ENCODE results near the gene FRYL. TPM values are rescaled to one million over a fixed set of nuclear protein-coding genes. Genes with fewer than 3 reads are reported as not detected.
A peak's percentile ranks its signal among the peaks of the same experiment; 100 is the strongest.
"Not testable (repeated sequence)": the region's sequence is repeated elsewhere in the genome, so short reads cannot be mapped to it uniquely, and the experiment has no call there.

Gene FRYL
- polyA plus RNA-seq, result 10 to 100 TPM in 1 of 2 donors, 1 to 10 TPM in 1; 8.9 to 12.8 TPM

GRCh38 chr4:48779998-48780864 lies at the start of gene FRYL:
TSS of gene FRYL (minus strand) at chr4:48780279. CDS start at chr4:48634410, 145,869 bp downstream.
- Histone ChIP-seq H3K27me3 (ENCODE audit: control insufficient read depth in 1 of 2, insufficient read depth in 2 of 2, low read length in 2 of 2) (no peaks in the 10 kb centered on the region), H3K4me3 (ENCODE audit: low read depth in 1 of 2, low read length in 2 of 2) (peak within 1 kb of the TSS; percentile 90 to 94), H3K36me3 (ENCODE audit: control insufficient read depth in 2 of 2, insufficient read depth in 2 of 2, low read length in 1 of 2) (no peaks in the 10 kb centered on the region), H3K27ac (ENCODE audit: low read depth in 2 of 2, low read length in 1 of 2) (peak within 1 kb of the TSS; percentile 94 to 99), H3K4me1 (ENCODE audit: control insufficient read depth in 2 of 2, insufficient read depth in 2 of 2, low read length in 1 of 2) (no peaks in the 10 kb centered on the region), H3K9me3 (ENCODE audit: control insufficient read depth in 2 of 2, insufficient read depth in 1 of 2, low read depth in 1 of 2, low read length in 1 of 2) (no peaks in the 10 kb centered on the region)
- WGBS, 2 donors, result 0% methylated on average over 45 to 51 of the region's 51 CpGs

GRCh38 chr4:48827622-48828021 lies 47.5 kb upstream of the FRYL start:
- H3K36me3 ChIP-seq (ENCODE audit: control insufficient read depth in 2 of 2, insufficient read depth in 2 of 2, low read length in 1 of 2), result no peaks in the 10 kb centered on the region
- H3K9me3 ChIP-seq (ENCODE audit: control insufficient read depth in 2 of 2, insufficient read depth in 1 of 2, low read depth in 1 of 2, low read length in 1 of 2), result no peaks in the 10 kb centered on the region
- no peak overlapping the region for H3K27ac ChIP-seq (ENCODE audit: low read depth in 2 of 2, low read length in 1 of 2)
- H3K4me1 ChIP-seq (ENCODE audit: control insufficient read depth in 2 of 2, insufficient read depth in 2 of 2, low read length in 1 of 2), result no peaks in the 10 kb centered on the region
- 92% methylated on average over 5 of the region's 5 CpGs for WGBS, 2 donors
- no peak overlapping the region for H3K4me3 ChIP-seq (ENCODE audit: low read depth in 1 of 2, low read length in 2 of 2)
- no peaks in the 10 kb centered on the region for H3K27me3 ChIP-seq (ENCODE audit: control insufficient read depth in 1 of 2, insufficient read depth in 2 of 2, low read length in 2 of 2)

- H3K27ac ChIP-seq (ENCODE audit: low read depth in 2 of 2, low read length in 1 of 2); H3K4me3 ChIP-seq (ENCODE audit: low read depth in 1 of 2, low read length in 2 of 2); H3K36me3 ChIP-seq (ENCODE audit: control insufficient read depth in 2 of 2, insufficient read depth in 2 of 2, low read length in 1 of 2); H3K4me1 ChIP-seq (ENCODE audit: control insufficient read depth in 2 of 2, insufficient read depth in 2 of 2, low read length in 1 of 2); H3K9me3 ChIP-seq (ENCODE audit: control insufficient read depth in 2 of 2, insufficient read depth in 1 of 2, low read depth in 1 of 2, low read length in 1 of 2); H3K27me3 ChIP-seq (ENCODE audit: control insufficient read depth in 1 of 2, insufficient read depth in 2 of 2, low read length in 2 of 2): not testable (repeated sequence)
- 63 to 66% methylated on average over 2 of the region's 2 CpGs for WGBS, 2 donors
Measured at GRCh38 chr4:48821431-48821830, 41.4 kb upstream of the FRYL start.

- Histone ChIP-seq H3K27me3 (ENCODE audit: control insufficient read depth in 1 of 2, insufficient read depth in 2 of 2, low read length in 2 of 2) (no peaks in the 10 kb centered on the region), H3K27ac (ENCODE audit: low read depth in 2 of 2, low read length in 1 of 2) (no peak overlapping the region), H3K4me1 (ENCODE audit: control insufficient read depth in 2 of 2, insufficient read depth in 2 of 2, low read length in 1 of 2) (no peaks in the 10 kb centered on the region), H3K4me3 (ENCODE audit: low read depth in 1 of 2, low read length in 2 of 2) (no peak overlapping the region), H3K36me3 (ENCODE audit: control insufficient read depth in 2 of 2, insufficient read depth in 2 of 2, low read length in 1 of 2) (no peaks in the 10 kb centered on the region), H3K9me3 (ENCODE audit: control insufficient read depth in 2 of 2, insufficient read depth in 1 of 2, low read depth in 1 of 2, low read length in 1 of 2) (no peaks in the 10 kb centered on the region)
- WGBS, 2 donors, result 89 to 91% methylated on average over 6 of the region's 6 CpGs
Measured at GRCh38 chr4:48816971-48817370, 36.9 kb upstream of the FRYL start.

GRCh38 chr4:48816297-48816696 lies 36.2 kb upstream of the FRYL start:
- WGBS, 2 donors, result 75 to 77% methylated on average over 7 of the region's 7 CpGs

GRCh38 chr4:48815483-48815882 lies 35.4 kb upstream of the FRYL start:
- Histone ChIP-seq H3K36me3 (ENCODE audit: control insufficient read depth in 2 of 2, insufficient read depth in 2 of 2, low read length in 1 of 2) (no peaks in the 10 kb centered on the region), H3K4me1 (ENCODE audit: control insufficient read depth in 2 of 2, insufficient read depth in 2 of 2, low read length in 1 of 2) (no peaks in the 10 kb centered on the region), H3K27me3 (ENCODE audit: control insufficient read depth in 1 of 2, insufficient read depth in 2 of 2, low read length in 2 of 2) (no peaks in the 10 kb centered on the region), H3K27ac (ENCODE audit: low read depth in 2 of 2, low read length in 1 of 2) (no peak overlapping the region), H3K4me3 (ENCODE audit: low read depth in 1 of 2, low read length in 2 of 2) (no peak overlapping the region), H3K9me3 (ENCODE audit: control insufficient read depth in 2 of 2, insufficient read depth in 1 of 2, low read depth in 1 of 2, low read length in 1 of 2) (no peaks in the 10 kb centered on the region)
- 30 to 44% methylated on average over 2 of the region's 2 CpGs for WGBS, 2 donors

More at GRCh38 chr4:48816297-48816696, 36.2 kb upstream of the FRYL start:
- not testable (repeated sequence) for H3K4me1 ChIP-seq (ENCODE audit: control insufficient read depth in 2 of 2, insufficient read depth in 2 of 2, low read length in 1 of 2); H3K36me3 ChIP-seq (ENCODE audit: control insufficient read depth in 2 of 2, insufficient read depth in 2 of 2, low read length in 1 of 2); H3K9me3 ChIP-seq (ENCODE audit: control insufficient read depth in 2 of 2, insufficient read depth in 1 of 2, low read depth in 1 of 2, low read length in 1 of 2); H3K27me3 ChIP-seq (ENCODE audit: control insufficient read depth in 1 of 2, insufficient read depth in 2 of 2, low read length in 2 of 2); H3K4me3 ChIP-seq (ENCODE audit: low read depth in 1 of 2, low read length in 2 of 2); H3K27ac ChIP-seq (ENCODE audit: low read depth in 2 of 2, low read length in 1 of 2)

GRCh38 chr4:48813964-48814363 lies 33.9 kb upstream of the FRYL start:
- Histone ChIP-seq H3K9me3 (ENCODE audit: control insufficient read depth in 2 of 2, insufficient read depth in 1 of 2, low read depth in 1 of 2, low read length in 1 of 2) (no peaks in the 10 kb centered on the region), H3K36me3 (ENCODE audit: control insufficient read depth in 2 of 2, insufficient read depth in 2 of 2, low read length in 1 of 2) (no peaks in the 10 kb centered on the region), H3K4me1 (ENCODE audit: control insufficient read depth in 2 of 2, insufficient read depth in 2 of 2, low read length in 1 of 2) (no peaks in the 10 kb centered on the region), H3K27ac (ENCODE audit: low read depth in 2 of 2, low read length in 1 of 2) (no peak overlapping the region), H3K4me3 (ENCODE audit: low read depth in 1 of 2, low read length in 2 of 2) (no peak overlapping the region), H3K27me3 (ENCODE audit: control insufficient read depth in 1 of 2, insufficient read depth in 2 of 2, low read length in 2 of 2) (no peaks in the 10 kb centered on the region)
- 70 to 81% methylated on average over 1 of the region's 1 CpG for WGBS, 2 donors

GRCh38 chr4:48812866-48813265 lies 32.8 kb upstream of the FRYL start:
- no peaks in the 10 kb centered on the region for H3K27me3 ChIP-seq (ENCODE audit: control insufficient read depth in 1 of 2, insufficient read depth in 2 of 2, low read length in 2 of 2)
- H3K4me3 ChIP-seq (ENCODE audit: low read depth in 1 of 2, low read length in 2 of 2), result no peak overlapping the region
- no peaks in the 10 kb centered on the region for H3K36me3 ChIP-seq (ENCODE audit: control insufficient read depth in 2 of 2, insufficient read depth in 2 of 2, low read length in 1 of 2)
- no peaks in the 10 kb centered on the region for H3K9me3 ChIP-seq (ENCODE audit: control insufficient read depth in 2 of 2, insufficient read depth in 1 of 2, low read depth in 1 of 2, low read length in 1 of 2)
- WGBS, 2 donors, result 78 to 79% methylated on average over 6 of the region's 6 CpGs
- H3K27ac ChIP-seq (ENCODE audit: low read depth in 2 of 2, low read length in 1 of 2), result no peak overlapping the region
- no peaks in the 10 kb centered on the region for H3K4me1 ChIP-seq (ENCODE audit: control insufficient read depth in 2 of 2, insufficient read depth in 2 of 2, low read length in 1 of 2)

GRCh38 chr4:48804584-48805301 lies 24.7 kb upstream of the FRYL start:
- Histone ChIP-seq H3K4me3 (ENCODE audit: low read depth in 1 of 2, low read length in 2 of 2) (no peak overlapping the region), H3K27me3 (ENCODE audit: control insufficient read depth in 1 of 2, insufficient read depth in 2 of 2, low read length in 2 of 2) (no peaks in the 10 kb centered on the region), H3K9me3 (ENCODE audit: control insufficient read depth in 2 of 2, insufficient read depth in 1 of 2, low read depth in 1 of 2, low read length in 1 of 2) (no peaks in the 10 kb centered on the region), H3K36me3 (ENCODE audit: control insufficient read depth in 2 of 2, insufficient read depth in 2 of 2, low read length in 1 of 2) (no peaks in the 10 kb centered on the region), H3K4me1 (ENCODE audit: control insufficient read depth in 2 of 2, insufficient read depth in 2 of 2, low read length in 1 of 2) (no peaks in the 10 kb centered on the region), H3K27ac (ENCODE audit: low read depth in 2 of 2, low read length in 1 of 2) (no peak overlapping the region)
- WGBS, 2 donors, result 80 to 86% methylated on average over 8 of the region's 8 CpGs
